ENCODE measurements around the gene SPOP.
"Not testable (repeated sequence)": the region's sequence is repeated elsewhere in the genome, so short reads cannot be mapped to it uniquely, and the experiment has no call there.

The SPOP gene

GRCh38 chr17:49566668-49567071, 111.2 kb downstream of the SPOP start:
- H3K27ac ChIP-seq = peak overlapping the region in 1 of 21 experiments; percentile 19
- H3K4me3 ChIP-seq = no peak overlapping the region

GRCh38 chr17:49565948-49566491, 111.9 kb downstream of the SPOP start:
- no peak overlapping the region for H3K4me3 ChIP-seq
- no peak overlapping the region for H3K27ac ChIP-seq

DNA sequence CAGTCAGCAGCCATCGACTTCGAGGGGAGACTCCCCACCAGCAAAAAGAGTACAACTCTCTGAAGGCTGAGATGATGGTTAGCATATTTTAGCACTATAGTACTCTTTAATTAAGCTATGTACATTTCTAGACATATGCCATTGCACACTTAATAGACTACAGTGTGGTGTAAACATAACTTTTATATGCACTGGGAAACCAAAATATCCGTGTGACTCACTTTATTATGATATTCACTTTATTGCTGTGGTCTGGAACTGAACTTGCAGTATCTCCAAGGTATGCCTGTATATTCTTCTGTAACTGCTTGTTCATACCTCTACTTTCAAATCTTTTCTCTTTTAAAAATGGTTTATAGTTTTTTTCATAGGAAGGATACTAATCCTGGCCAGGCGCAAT, 113.3 kb downstream of the SPOP start:
- H3K27ac ChIP-seq = no peak overlapping the region

GRCh38 chr17:49557312-49558024, 120.4 kb downstream of the SPOP start:
- no peak overlapping the region for H3K4me3 ChIP-seq
- no peak overlapping the region for H3K27ac ChIP-seq

More for the DNA sequence above, 113.3 kb downstream of the SPOP start:
- H3K4me3 ChIP-seq = no peak overlapping the region

DNA sequence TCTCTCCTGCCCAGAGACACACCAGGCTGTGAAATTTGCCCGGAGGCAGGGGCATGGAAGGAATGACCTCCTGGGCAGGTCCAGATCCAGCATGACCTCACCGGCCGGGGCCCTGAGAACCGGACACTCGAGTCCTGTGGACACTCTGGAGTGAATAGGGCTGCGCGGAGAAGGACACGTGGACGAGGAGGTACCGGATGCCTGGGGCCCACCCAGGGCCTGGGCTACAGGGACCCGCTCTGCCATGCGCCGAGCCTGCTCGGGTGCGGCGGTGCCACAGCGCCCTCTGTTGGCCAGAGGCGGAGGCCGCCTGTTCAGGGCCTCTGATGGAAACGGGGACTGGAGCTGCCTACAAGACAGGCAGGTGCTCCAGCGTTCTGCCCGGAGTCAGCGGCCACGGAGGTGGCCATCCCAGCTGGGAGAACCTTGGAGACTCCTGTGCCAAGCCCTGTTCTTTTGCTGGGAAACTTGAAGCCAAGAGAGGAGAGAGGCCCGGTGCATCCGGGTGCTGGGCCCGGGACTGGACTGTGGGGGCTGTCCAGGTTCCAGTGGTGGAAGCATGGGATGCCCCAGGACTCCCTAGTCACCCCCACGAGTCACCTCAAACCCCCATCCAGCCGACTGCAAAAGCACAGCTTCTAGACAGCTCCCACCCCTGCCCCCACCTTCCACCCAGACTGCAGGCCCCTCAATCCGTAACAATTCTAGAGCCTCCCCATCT, 121.5 kb downstream of the SPOP start:
- no peak overlapping the region for H3K27ac ChIP-seq
- no peak overlapping the region for H3K4me3 ChIP-seq

DNA sequence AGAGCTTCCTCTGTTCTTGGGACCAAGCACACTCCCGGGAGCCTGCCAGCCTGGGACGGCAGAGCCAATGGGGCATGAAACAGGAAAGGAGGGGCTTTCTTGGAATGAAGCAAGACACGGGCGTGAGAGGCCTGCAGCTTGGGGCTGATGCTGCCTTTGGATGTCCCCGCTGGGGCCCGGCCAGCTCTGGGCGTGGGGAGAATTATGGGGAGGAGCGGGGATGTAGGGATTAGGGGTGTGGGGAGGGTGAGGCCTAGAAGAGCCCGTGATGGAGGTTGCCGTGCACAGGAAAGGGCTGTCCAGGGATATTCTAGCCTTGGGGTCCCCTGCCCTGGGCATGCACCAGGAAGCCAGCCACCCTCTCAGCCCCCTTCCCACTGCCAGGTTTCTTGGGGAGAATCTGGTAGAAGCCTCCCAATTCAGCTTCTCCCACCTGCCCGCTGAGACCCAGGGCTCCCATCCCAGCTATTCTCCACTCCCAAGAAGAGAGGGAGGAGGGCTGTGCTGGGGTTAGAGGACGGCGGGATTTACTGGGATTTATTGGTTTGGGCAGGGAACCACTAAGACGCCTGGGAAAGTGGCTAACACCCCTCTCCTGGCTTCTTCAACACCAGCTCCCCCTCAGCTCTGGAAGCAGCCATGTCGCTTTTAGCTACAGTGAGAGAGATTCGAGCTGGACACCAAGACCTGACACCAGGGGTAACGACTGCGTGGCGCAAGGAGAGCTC, 122.2 kb downstream of the SPOP start:
- H3K27ac ChIP-seq = no peak overlapping the region

GRCh38 chr17:49554694-49555494, 123.0 kb downstream of the SPOP start:
- no peak overlapping the region for H3K27ac ChIP-seq

More for the DNA sequence above, 122.2 kb downstream of the SPOP start:
- H3K4me3 ChIP-seq = no peak overlapping the region

DNA sequence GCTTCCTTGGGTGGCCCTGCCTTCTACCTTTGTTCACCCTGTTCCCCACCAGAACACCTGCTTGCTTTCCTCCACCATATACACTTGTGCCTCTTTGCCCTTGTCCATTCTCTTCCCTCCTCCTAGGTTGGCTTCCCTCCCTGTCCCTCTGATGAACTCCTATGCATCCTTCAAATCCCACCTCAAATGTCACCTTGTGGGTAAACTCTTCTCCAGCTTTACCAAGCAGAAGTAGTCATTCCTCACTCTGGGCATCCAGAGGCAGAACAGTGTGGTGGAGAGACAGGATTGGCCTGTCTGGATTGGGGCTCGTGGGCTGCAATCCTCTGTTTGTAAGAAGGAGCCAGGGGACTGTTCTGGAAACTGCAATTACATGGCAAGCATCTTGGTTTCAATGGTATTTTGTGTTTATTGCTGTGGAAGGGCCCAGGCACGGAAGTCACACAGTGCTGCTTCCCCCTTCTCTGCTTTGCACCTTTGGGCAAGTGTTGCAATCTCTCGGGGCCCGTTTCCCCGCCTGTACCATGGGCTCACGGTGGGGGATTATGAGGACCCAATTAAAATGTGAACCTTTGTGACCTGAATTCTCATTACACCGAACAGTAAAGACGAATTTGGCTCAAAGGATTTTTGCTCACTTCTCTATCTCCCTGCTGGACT, 124.1 kb downstream of the SPOP start:
- Histone ChIP-seq H3K4me3 (no peak overlapping the region), H3K27ac (no peak overlapping the region)

More at GRCh38 chr17:49554694-49555494, 123.0 kb downstream of the SPOP start:
- no peak overlapping the region for H3K4me3 ChIP-seq

DNA sequence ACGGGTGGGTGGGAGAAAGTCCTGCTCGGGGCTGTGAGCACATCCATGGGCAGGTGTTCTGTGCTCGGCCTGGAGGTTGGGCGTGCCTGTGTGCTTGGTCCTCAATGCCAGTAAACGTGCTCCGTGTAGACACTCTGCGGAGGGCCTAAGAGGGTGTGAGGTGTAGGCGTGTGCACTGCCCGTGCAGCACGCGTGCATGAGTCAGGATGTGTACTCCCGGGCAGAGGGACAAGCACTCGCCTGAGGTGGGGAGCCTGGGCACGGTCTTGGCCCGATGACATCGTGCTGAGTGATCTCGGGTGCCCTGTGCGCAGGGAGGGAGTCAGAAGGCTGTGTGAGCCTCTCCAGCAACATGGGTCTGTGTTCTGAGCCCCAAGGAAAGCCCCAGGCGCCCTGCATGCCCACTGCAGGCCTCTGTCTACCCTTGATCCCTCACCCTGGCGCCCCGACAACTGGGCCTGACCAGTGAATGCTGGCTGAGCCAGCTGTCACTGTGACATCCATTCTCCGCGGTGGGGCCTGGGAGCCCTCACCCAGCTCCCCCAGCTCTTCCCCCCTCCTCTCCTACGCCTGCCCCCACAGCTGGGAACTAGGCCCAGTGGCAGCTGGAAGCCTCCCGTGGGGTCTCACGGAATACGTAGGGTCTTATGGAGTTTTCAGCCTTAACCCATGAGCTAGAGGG, 125.7 kb downstream of the SPOP start:
- Histone ChIP-seq H3K4me3 (no peak overlapping the region), H3K27ac (no peak overlapping the region)

DNA sequence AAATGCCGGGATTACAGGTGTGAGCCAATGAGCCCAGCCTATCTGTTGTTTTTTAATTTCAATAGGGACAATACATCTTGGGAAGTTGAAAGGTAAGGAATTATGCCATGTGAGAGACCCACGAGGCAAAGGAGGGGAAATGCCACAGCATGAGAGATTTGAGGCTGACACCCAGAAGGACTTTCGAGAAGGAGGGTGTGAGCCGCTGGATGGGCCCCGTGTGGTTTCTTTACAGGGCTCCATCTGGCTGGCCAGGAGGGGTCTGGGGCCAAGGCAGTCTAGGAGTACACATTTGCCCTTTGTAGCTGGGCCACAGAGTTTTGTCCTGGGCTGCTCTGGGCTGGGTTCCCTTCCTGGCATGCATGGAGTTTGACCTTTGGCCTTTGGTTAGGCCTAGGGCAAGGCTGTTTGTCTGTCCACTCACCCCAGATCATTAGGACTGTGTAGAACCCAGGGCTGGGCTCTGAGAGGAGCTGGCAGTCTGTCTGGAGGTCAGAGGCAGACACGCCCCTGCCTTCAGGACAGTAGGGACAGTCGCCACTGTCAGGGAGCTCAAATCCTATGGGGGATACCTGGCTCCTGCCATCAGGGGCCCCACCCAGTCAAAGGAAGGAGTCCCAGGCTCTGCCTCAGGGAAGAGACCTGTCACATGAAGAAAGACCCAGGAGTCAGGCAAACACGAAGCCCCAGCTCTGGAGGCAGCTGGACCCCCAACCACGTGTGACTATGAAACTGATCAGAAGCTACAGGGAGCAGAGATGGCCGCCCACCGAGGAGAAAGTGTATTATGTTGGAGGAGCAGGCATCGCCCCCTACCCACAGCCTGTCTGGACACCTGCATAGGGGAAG, 126.5 kb downstream of the SPOP start:
- Histone ChIP-seq H3K27ac (no peak overlapping the region), H3K4me3 (no peak overlapping the region)

- not testable (repeated sequence) for H3K4me3 ChIP-seq, H3K27ac ChIP-seq
These were observed 127.1 kb downstream of the SPOP start for GRCh38 chr17:49550764-49551163.

DNA sequence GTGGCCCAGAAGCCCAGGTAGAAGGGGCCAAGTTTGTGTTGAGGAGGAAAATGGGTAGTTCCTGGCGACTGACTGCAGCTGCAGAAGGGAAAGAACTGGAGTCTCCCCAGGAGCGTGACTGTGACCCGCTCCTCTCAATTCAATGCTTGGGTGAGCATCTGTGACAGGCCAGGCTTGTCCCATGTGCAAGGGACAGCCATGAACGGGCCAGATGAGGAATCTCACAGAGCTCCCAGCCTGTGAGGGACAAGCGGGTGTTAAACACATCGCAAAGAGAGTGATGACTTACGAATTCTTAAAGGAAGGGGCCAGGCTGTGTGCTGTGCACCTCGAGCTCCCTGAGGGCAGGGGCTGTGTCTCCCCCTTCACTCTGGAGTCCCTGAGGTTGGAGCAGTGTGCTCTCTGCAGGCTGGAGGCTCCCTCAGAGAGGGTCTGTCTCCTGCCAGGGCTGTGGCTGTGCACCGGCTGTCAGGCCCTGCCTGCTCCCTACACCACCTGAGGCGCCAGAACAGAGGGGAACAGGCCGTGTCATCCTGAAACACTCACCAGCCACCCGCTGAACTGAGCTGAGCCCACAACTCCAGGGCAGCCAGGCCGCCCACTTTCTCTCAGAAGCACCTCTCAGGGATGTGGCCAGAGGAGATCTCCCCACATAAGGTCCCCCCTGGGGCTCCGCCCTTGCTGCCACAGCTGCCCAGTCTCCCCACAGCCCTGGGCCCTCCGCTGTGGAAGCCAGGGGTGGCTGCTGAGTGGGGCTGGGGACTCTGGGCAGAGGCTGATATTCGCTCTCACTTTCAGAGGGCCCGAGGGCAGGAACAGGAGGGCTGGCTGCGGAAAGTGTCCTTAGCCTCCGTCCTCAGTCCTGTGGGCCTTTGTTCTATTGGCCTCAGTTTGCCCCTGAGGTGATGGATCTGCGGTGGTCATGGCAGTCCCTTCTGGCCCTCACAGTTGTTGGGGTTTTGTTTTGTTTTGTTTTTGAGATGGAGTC, 127.9 kb downstream of the SPOP start:
- no peak overlapping the region for H3K27ac ChIP-seq
- H3K4me3 ChIP-seq = no peak overlapping the region

DNA sequence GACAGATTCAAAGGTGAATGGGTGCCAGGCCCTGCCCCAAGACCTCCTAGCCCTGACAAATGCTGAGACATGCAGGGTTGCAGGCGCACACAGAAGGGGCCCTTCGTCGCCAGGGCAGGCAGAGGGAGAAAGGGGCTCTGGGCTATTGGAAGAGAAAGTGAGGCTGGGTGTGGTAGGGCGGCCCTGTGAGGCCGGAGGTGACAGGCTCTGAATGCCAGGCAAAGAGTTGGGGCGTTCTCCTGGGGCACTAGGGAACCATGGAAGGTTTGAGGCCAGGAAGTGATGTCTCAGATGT, 128.6 kb downstream of the SPOP start:
- no peak overlapping the region for H3K27ac ChIP-seq

More for the DNA sequence above, 128.6 kb downstream of the SPOP start:
- H3K4me3 ChIP-seq = no peak overlapping the region
